ENCODE data around the gene OSTN. TPM values are rescaled to one million over a fixed set of nuclear protein-coding genes. Genes with fewer than 3 reads are reported as not detected.

Gene OSTN
- total and polyA plus RNA-seq, 2 donors (not counting 1 experiment from before 2014, with no cell fraction given), result not detected

GRCh38 chr3:191154827-191155226 lies 44.2 kb upstream of the OSTN start:
- TF ChIP-seq CTCF (IDR thresholded peaks at IDR 0.05), result no peak
- no peak for TF ChIP-seq EZH2 (IDR thresholded peaks at IDR 0.05; ENCODE audit: borderline replicate concordance, insufficient read depth, low read depth, low read length, poor library complexity, severe bottlenecking)
- Histone ChIP-seq H3K27ac (ENCODE audit: low read length in 2 of 2) (no peak overlapping the region), H3K4me1 (ENCODE audit: control insufficient read depth in 2 of 2, insufficient read depth in 2 of 2, low read length in 2 of 2) (no peaks in the 10 kb centered on the region), H3K9me3 (ENCODE audit: control extremely low read depth in 1 of 3, control insufficient read depth in 2 of 3, insufficient read depth in 1 of 3, low read length in 2 of 3) (peaks cover 4 to 24% (median 8%) of the 10 kb centered on the region in 3 donors), H3K36me3 (replicated peaks in 1 of 2; ENCODE audit: control extremely low read depth in 1 of 2, control insufficient read depth in 1 of 2, extremely low read depth in 1 of 2, insufficient read depth in 2 of 2, low read length in 1 of 2) (no peaks in the 10 kb centered on the region), H3K4me3 (ENCODE audit: control extremely low read depth in 1 of 5, extremely low read depth in 1 of 5, insufficient read depth in 1 of 5, low read depth in 2 of 5, low read length in 4 of 5) (no peak overlapping the region), H4K20me1 (ENCODE audit: control insufficient read depth, insufficient read depth, low read length, poor library complexity, severe bottlenecking) (no peaks in the 10 kb centered on the region), H3K79me2 (ENCODE audit: control insufficient read depth, insufficient read depth, low read length) (no peaks in the 10 kb centered on the region), H3K9ac (ENCODE audit: low read length) (no peak overlapping the region), H2AFZ (ENCODE audit: insufficient read depth, low read depth, low read length, poor library complexity, severe bottlenecking) (no peak overlapping the region), H3K4me2 (replicated peaks; ENCODE audit: low read depth, low read length, poor library complexity, severe bottlenecking) (no peak overlapping the region), H3K27me3 (replicated peaks in 1 of 4; ENCODE audit: control extremely low read depth in 1 of 4, control insufficient read depth in 3 of 4, insufficient read depth in 4 of 4, low read length in 3 of 4) (no peaks in the 10 kb centered on the region)
- no peak overlapping the region for H3K27ac Mint-ChIP-seq
- ATAC-seq (ENCODE audit: low read depth) (no peak), DNase-seq (no peak)
- H3K4me3 Mint-ChIP-seq, result no peak overlapping the region
- no peaks in the 10 kb centered on the region for H3K4me1 Mint-ChIP-seq
- intact Hi-C loops (cut with micrococcal nuclease), result no loop called here
- peaks cover 21% of the 10 kb centered on the region for H3K9me3 Mint-ChIP-seq (ENCODE audit: insufficient read depth)
- POLR2A ChIA-PET, result no interaction called here
- no peaks in the 10 kb centered on the region for H3K27me3 Mint-ChIP-seq
- CTCF ChIA-PET, result no interaction called here

GRCh38 chr3:191158247-191158646 lies 40.8 kb upstream of the OSTN start:
- Histone ChIP-seq H3K4me1 (ENCODE audit: control insufficient read depth in 2 of 2, insufficient read depth in 2 of 2, low read length in 2 of 2) (no peaks in the 10 kb centered on the region), H3K27me3 (replicated peaks in 1 of 4; ENCODE audit: control extremely low read depth in 1 of 4, control insufficient read depth in 3 of 4, insufficient read depth in 4 of 4, low read length in 3 of 4) (no peaks in the 10 kb centered on the region), H3K9ac (ENCODE audit: low read length) (no peak overlapping the region), H3K4me2 (replicated peaks; ENCODE audit: low read depth, low read length, poor library complexity, severe bottlenecking) (no peak overlapping the region), H3K9me3 (ENCODE audit: control extremely low read depth in 1 of 3, control insufficient read depth in 2 of 3, insufficient read depth in 1 of 3, low read length in 2 of 3) (peaks cover 4 to 30% (median 6%) of the 10 kb centered on the region in 3 donors), H3K27ac (ENCODE audit: low read length in 2 of 2) (no peak overlapping the region), H4K20me1 (ENCODE audit: control insufficient read depth, insufficient read depth, low read length, poor library complexity, severe bottlenecking) (no peaks in the 10 kb centered on the region), H3K36me3 (replicated peaks in 1 of 2; ENCODE audit: control extremely low read depth in 1 of 2, control insufficient read depth in 1 of 2, extremely low read depth in 1 of 2, insufficient read depth in 2 of 2, low read length in 1 of 2) (no peaks in the 10 kb centered on the region), H3K79me2 (ENCODE audit: control insufficient read depth, insufficient read depth, low read length) (no peaks in the 10 kb centered on the region), H2AFZ (ENCODE audit: insufficient read depth, low read depth, low read length, poor library complexity, severe bottlenecking) (no peak overlapping the region), H3K4me3 (ENCODE audit: control extremely low read depth in 1 of 5, extremely low read depth in 1 of 5, insufficient read depth in 1 of 5, low read depth in 2 of 5, low read length in 4 of 5) (no peak overlapping the region)
- no peak overlapping the region for H3K4me3 Mint-ChIP-seq
- TF ChIP-seq EZH2 (IDR thresholded peaks at IDR 0.05; ENCODE audit: borderline replicate concordance, insufficient read depth, low read depth, low read length, poor library complexity, severe bottlenecking) (no peak), CTCF (IDR thresholded peaks at IDR 0.05) (no peak)
- intact Hi-C loops (cut with micrococcal nuclease), result no loop called here
- H3K4me1 Mint-ChIP-seq, result no peaks in the 10 kb centered on the region
- ChIA-PET CTCF (no interaction called here), POLR2A (no interaction called here)
- H3K27ac Mint-ChIP-seq, result no peak overlapping the region
- DNase-seq, result no peak
- no peaks in the 10 kb centered on the region for H3K27me3 Mint-ChIP-seq
- no CpG with 5 or more reads among the region's 1 CpG for WGBS (ENCODE audit: insufficient coverage)
- peaks cover 21% of the 10 kb centered on the region for H3K9me3 Mint-ChIP-seq (ENCODE audit: insufficient read depth)
- ATAC-seq (ENCODE audit: low read depth), result no peak

All from B cell (primary cell).